Body of pancreas (tissue), 4 donors: ENCODE measurements around the gene ANAPC5. TPM values are rescaled to one million over a fixed set of nuclear protein-coding genes. Genes with fewer than 3 reads are reported as not detected.

Experiments used
- ATAC-seq: fragments of 150-250 bp; one replicate; pipeline ENCODE4 v1.9.1; 2016
- DNase-seq, 4 donors: peaks; one replicate each; pipeline ENCODE4 v3.0.0-alpha.2; 2019
- H3K27ac ChIP-seq, 4 donors: fragments of 200-600 bp; sonication (generic); 1 replicate in 3 of 4; 2 replicates in 1 of 4; pipeline versions ENCODE4 v1.5.1 to v1.6.1; 2016 to 2019; ENCODE audit warnings: mild to moderate bottlenecking in 1 of 4, mixed read lengths in 1 of 4, moderate library complexity in 1 of 4
- H3K27me3 ChIP-seq, 2 donors: fragments of 200-600 bp; sonication (generic); one replicate each; pipeline ENCODE4 v1.6.0; 2016; ENCODE audit warnings: mild to moderate bottlenecking in 1 of 2
- H3K36me3 ChIP-seq, 2 donors: fragments of 200-600 bp; sonication (generic); replicated peaks in 1 of 2; 2 replicates each; pipeline ENCODE4 v1.5.1; 2016; ENCODE audit warnings: low read depth in 2 of 2; ENCODE audit not compliant: insufficient read depth in 1 of 2
- H3K4me1 ChIP-seq: fragments of 200-600 bp; sonication (generic); one replicate; pipeline ENCODE4 v1.6.0; 2016
- H3K4me3 ChIP-seq, 2 donors: fragments of 200-600 bp; sonication (generic); 1 replicate in 1 of 2; 2 replicates in 1 of 2; pipeline ENCODE4 v1.5.1; 2016 to 2019
- H3K9me3 ChIP-seq, 3 donors: fragments of 200-600 bp; sonication (generic); 1 replicate in 2 of 3; 2 replicates in 1 of 3; pipeline ENCODE4 v1.5.1; 2016
- POLR2A ChIP-seq, 3 donors: fragments of 450-650 bp; IDR thresholded peaks; one replicate each; pipeline ENCODE4 v1.6.1; 2016; ENCODE audit warnings: antibody characterized with exemption in 3 of 3, mild to moderate bottlenecking in 2 of 3
- WGBS, 2 donors: methylation state at CpG; one replicate each; pipeline ENCODE4 v1.1.5; 2017; 5-methylcytosine and 5-hydroxymethylcytosine counted together
- intact Hi-C: fragments of 100-400 bp; cut with DNase I; formaldehyde crosslinking; loops from one replicate; pipeline ENCODE4 v1.15.1; 2023
- total RNA-seq, 2 donors: library from RNA; depleted of rRNA; stranded (reverse); fragments of >200 nt; gene quantifications; one replicate each; pipeline ENCODE4 v1.1.0, GENCODE V29; 2016
- TF ChIP-seq, protein P1 (sequence below), 7 experiments: fragments of 450-650 bp in 4 of 7; fragments of 200-600 bp in 3 of 7; sonication (generic) in 3 of 7; IDR thresholded peaks; one replicate each; pipeline ENCODE4 v1.5.1; 2016 to 2019; ENCODE audit warnings: antibody characterized with exemption in 7 of 7

Gene ANAPC5, protein sequence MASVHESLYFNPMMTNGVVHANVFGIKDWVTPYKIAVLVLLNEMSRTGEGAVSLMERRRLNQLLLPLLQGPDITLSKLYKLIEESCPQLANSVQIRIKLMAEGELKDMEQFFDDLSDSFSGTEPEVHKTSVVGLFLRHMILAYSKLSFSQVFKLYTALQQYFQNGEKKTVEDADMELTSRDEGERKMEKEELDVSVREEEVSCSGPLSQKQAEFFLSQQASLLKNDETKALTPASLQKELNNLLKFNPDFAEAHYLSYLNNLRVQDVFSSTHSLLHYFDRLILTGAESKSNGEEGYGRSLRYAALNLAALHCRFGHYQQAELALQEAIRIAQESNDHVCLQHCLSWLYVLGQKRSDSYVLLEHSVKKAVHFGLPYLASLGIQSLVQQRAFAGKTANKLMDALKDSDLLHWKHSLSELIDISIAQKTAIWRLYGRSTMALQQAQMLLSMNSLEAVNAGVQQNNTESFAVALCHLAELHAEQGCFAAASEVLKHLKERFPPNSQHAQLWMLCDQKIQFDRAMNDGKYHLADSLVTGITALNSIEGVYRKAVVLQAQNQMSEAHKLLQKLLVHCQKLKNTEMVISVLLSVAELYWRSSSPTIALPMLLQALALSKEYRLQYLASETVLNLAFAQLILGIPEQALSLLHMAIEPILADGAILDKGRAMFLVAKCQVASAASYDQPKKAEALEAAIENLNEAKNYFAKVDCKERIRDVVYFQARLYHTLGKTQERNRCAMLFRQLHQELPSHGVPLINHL
- total RNA-seq, result 100 to 1,000 TPM; 111 to 135 TPM

DNA sequence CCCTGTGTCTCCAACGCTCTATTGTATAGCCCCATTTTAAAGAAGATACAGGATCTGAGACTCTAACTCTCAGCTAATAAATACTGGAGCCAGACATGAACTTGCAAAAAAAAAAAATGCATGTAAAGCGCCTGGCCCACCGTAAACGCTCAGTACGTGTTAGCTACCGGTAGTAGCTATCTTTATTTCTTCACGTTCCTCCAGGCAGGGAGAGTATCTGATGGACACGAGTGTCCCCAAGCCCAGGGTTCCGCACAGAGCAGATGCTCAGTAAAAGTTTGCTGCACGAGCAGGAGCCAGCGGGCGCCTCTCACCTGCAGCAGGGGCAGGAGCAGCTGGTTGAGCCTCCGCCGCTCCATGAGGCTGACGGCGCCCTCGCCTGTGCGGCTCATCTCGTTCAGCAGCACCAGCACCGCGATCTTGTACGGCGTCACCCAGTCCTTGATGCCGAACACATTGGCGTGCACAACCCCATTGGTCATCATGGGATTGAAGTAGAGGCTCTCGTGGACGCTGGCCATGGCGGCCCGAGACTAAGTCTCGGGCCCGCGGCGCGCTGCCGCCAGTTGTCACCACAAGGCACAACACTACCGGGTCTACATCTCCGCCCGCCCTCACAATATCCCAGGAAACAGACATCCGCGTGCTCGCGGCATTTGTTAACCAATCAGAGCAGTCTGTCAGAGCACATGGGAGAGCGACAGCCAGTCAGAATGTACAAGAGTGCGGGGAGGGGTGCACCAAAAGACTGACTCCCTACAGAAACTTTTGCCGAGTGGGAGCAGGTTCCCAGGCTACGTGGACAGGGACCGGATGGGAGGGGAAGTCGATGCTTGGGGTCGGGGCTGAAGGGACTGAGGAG is at the start of gene ANAPC5:
Gene ANAPC5 (minus strand): TSS at position 592 of the 862 bp plus-strand sequence. CDS start 71 bp downstream, at position 521.
- no peaks in the 10 kb centered on the region for H3K9me3 ChIP-seq
- peak within 1 kb of the TSS; percentile 67 to 90 (median 78) for H3K27ac ChIP-seq
- ATAC-seq (peak; percentile 100), DNase-seq (peak; percentile 94 to 99 (median 96))
- peaks cover 21% of the 10 kb centered on the region for H3K4me1 ChIP-seq
- peak; percentile 87 to 97 (median 95) for TF ChIP-seq POLR2A (IDR thresholded peaks at IDR 0.05)
- TF ChIP-seq, protein P1, sequence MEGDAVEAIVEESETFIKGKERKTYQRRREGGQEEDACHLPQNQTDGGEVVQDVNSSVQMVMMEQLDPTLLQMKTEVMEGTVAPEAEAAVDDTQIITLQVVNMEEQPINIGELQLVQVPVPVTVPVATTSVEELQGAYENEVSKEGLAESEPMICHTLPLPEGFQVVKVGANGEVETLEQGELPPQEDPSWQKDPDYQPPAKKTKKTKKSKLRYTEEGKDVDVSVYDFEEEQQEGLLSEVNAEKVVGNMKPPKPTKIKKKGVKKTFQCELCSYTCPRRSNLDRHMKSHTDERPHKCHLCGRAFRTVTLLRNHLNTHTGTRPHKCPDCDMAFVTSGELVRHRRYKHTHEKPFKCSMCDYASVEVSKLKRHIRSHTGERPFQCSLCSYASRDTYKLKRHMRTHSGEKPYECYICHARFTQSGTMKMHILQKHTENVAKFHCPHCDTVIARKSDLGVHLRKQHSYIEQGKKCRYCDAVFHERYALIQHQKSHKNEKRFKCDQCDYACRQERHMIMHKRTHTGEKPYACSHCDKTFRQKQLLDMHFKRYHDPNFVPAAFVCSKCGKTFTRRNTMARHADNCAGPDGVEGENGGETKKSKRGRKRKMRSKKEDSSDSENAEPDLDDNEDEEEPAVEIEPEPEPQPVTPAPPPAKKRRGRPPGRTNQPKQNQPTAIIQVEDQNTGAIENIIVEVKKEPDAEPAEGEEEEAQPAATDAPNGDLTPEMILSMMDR (IDR thresholded peaks at IDR 0.05), result peak in 3 of 7 experiments; percentile 18 to 27 (median 24)
- peak within 1 kb of the TSS; percentile 61 to 97 for H3K4me3 ChIP-seq
- no peaks in the 10 kb centered on the region for H3K27me3 ChIP-seq
- no peaks in the 10 kb centered on the region for H3K36me3 ChIP-seq
- 0% methylated on average over 22 to 49 of the region's 49 CpGs for WGBS, 2 donors
- intact Hi-C loops, result no loop called here

DNA sequence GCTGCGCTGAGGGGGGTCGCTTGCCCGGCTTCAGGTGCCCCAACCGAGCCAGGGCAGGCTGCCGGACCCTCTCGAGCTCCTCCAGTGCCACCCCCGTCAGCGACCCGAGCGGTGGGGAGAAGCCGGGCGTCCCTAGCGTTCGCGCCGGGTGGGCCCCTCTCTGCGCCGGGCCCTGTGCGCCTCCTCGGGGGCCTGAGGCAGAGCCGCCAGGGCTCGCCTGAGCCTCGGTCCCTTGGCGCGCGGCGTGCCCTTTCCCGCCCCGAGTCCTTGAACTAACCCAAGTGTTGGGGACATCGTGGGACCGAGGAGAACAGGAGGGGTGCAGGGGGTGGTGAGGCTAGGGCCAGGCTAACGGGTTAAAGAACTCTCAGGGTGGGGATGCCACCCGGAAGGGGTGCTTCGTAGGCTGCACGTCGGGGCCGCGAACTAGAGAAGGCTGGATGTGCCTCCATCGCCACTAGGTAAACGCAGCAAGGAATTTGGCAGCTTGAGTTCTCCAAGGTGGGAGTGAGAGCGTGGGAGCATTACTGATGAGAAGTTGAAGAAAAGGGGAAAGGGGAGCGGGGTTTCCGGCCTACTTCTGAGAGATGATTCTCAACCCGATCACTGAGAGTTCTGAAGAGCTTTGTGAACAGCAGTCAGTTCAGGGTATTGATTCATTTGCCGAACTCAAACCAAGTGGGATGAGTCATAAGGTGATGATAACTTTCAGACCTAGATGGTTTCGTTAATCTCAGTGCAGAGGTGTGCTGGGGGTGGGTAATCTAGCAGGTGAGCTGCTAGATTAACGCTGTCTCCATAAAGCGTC is 48.3 kb upstream of the ANAPC5 start:
- peak overlapping the region; percentile 83 to 99 (median 90) for H3K27ac ChIP-seq
- DNase-seq (peak in 2 of 4 donors; percentile 35 to 48), ATAC-seq (peak; percentile 40)
- intact Hi-C loops, result no loop called here
- peak overlapping the region; percentile 74 for H3K4me3 ChIP-seq
- TF ChIP-seq, protein P1 (IDR thresholded peaks at IDR 0.05), result no peak
- no peak for TF ChIP-seq POLR2A (IDR thresholded peaks at IDR 0.05)
- peaks cover 33% of the 10 kb centered on the region for H3K4me1 ChIP-seq
- peaks cover 0 to 2% of the 10 kb centered on the region in 2 donors for H3K36me3 ChIP-seq
- WGBS, 2 donors, result 1% methylated on average over 20 to 48 of the region's 48 CpGs
- no peaks in the 10 kb centered on the region for H3K9me3 ChIP-seq
- H3K27me3 ChIP-seq, result no peaks in the 10 kb centered on the region

GRCh38 chr12:121399391-121400331 is 47.5 kb upstream of the ANAPC5 start, which contains the start of gene RNF34:
RNF34 (plus strand) TSS chr12:121400118; CDS start chr12:121400213, 95 bp downstream.
- DNase-seq (peak; percentile 99), ATAC-seq (peak; percentile 98)
- H3K4me1 ChIP-seq, result peaks cover 25% of the 10 kb centered on the region
- TF ChIP-seq, protein P1 (IDR thresholded peaks at IDR 0.05), result peak in 1 of 7 experiments; percentile 0
- TF ChIP-seq POLR2A (IDR thresholded peaks at IDR 0.05), result peak; percentile 96 to 99 (median 98)
- H3K36me3 ChIP-seq, result no peaks in the 10 kb centered on the region
- H3K9me3 ChIP-seq, result no peaks in the 10 kb centered on the region
- H3K27ac ChIP-seq, result peak within 1 kb of the TSS; percentile 83 to 99 (median 90)
- no peaks in the 10 kb centered on the region for H3K27me3 ChIP-seq
- peak within 1 kb of the TSS; percentile 74 for H3K4me3 ChIP-seq
- 0% methylated on average over 11 to 77 of the region's 77 CpGs for WGBS, 2 donors
- intact Hi-C loops, result no loop called here
